NCI-H460 (cell line): ENCODE results near the gene TAS2R19. TPM values are rescaled to one million over a fixed set of nuclear protein-coding genes. Genes with fewer than 3 reads are reported as not detected.
"Not testable (repeated sequence)": the region's sequence is repeated elsewhere in the genome, so short reads cannot be mapped to it uniquely, and the experiment has no call there.

Experiments
- DNase-seq: peaks from one replicate; pipeline ENCODE4 v3.0.0-alpha.2; 2016; ENCODE audit warnings: low read depth; ENCODE audit errors: extremely low read depth
- polyA plus RNA-seq: library from polyadenylated mRNA; depleted of rRNA; stranded (reverse); fragments of >200 nt; gene quantifications from 2 replicates; pipeline ENCODE4 v1.2.3, GENCODE V29; 2014; cell fraction: nucleus; rRNA removed
- total RNA-seq: library from RNA; depleted of rRNA; stranded (reverse); fragments of >200 nt; shearing (Covaris generic); gene quantifications from 2 replicates; pipeline ENCODE4 v1.2.3, GENCODE V29; 2014; rRNA removed

Gene TAS2R19, protein sequence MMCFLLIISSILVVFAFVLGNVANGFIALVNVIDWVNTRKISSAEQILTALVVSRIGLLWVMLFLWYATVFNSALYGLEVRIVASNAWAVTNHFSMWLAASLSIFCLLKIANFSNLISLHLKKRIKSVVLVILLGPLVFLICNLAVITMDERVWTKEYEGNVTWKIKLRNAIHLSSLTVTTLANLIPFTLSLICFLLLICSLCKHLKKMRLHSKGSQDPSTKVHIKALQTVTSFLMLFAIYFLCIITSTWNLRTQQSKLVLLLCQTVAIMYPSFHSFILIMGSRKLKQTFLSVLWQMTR
- total RNA-seq, result 1.8 and 1.9 TPM in 2 replicates
- 0.98 and 1.3 TPM in 2 replicates for polyA plus RNA-seq

DNA sequence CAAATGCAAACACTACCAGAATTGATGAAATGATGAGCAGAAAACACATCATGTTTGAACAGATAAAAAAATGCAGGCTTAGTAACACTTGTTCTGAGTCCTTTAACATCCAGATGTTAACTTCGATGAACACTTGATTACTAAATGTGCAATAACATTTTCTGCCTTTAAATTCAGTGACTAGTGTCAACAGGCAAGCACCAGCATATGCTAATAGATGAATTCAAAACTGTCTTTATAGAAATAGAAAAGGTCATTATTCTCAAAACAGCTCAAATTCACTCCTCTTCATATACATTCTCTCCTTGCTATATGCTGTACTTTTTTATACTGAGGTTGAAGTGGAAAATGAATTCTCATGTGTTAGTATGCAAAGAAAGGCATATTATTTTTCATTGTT is at the start of gene TAS2R19:
TAS2R19 (minus strand) TSS at position 101 of the 400 bp plus-strand sequence; CDS start at position 52, 49 bp downstream.
- DNase-seq, result no peak

GRCh38 chr12:11071414-11071813 is 49.0 kb upstream of the TAS2R19 start:
- no peak for DNase-seq

- DNase-seq, result no peak
Measured at GRCh38 chr12:11070999-11071398, 48.6 kb upstream of the TAS2R19 start.

DNA sequence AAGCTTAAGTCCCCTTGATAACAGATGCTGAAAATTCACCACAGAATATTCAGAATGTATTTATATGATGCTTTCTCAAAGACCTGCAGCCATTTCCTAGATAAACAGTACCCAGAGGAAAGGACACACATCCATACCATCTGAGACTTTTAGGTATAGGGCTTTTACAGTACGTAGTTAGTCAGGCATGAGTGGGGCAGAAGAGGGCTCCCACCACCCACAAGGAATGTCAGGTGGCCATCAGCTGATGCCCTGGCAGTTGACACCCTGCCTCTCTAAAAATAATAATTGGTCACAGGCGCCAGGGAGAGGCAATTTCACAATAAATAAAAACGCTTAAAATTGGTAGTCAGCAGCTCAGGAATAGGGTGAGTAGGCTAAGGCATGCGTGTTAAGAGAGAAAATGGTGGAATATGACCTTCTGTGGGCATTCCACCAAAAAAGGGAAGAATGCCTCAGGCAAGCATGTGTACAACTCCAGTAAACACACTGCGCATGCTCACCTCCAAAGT is 47.5 kb upstream of the TAS2R19 start:
- no peak for DNase-seq

- no peak for DNase-seq
Measured at GRCh38 chr12:11067514-11067913, 45.1 kb upstream of the TAS2R19 start.

DNA sequence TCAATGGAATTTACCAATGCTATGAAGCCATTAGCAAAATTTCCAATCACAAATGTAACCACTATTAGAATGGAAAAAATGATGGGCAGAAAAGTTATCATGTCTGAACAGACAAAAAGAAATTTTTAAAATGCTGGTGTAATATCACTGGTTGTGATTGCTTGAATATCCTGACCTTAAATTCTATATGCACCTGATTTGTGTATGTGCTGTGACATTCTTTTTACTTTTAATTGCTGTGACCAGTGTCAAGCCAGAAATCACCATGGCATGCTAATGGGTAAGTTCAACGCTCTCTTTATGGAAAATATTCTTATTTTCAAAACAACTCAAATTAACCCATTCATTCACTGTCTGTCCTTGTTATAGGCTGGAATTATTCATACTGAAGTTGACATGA is 39.8 kb upstream of the TAS2R19 start, which contains the start of gene TAS2R46:
TAS2R46 (minus strand) TSS at position 101 of the 400 bp plus-strand sequence; CDS start at position 101, 0 bp downstream.
- not testable (repeated sequence) for DNase-seq

DNA sequence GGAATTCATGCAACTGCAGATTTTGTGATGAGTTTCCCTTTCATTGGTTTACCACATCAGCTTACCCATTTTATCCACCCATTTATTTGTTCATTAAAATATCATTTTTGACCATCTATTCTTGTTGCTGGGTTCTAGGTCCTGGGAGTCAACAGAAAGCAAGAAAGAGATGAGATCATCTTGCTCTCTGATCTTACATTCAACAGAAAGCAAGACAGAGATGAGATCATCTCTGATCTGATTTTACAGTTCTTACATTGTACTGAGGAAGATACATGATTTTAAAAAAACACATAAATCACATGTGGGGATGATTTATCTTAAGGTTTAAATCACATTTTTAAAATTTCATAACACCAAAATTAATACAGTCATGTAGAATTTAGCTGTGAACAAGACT is 37.4 kb upstream of the TAS2R19 start:
- DNase-seq, result no peak

DNA sequence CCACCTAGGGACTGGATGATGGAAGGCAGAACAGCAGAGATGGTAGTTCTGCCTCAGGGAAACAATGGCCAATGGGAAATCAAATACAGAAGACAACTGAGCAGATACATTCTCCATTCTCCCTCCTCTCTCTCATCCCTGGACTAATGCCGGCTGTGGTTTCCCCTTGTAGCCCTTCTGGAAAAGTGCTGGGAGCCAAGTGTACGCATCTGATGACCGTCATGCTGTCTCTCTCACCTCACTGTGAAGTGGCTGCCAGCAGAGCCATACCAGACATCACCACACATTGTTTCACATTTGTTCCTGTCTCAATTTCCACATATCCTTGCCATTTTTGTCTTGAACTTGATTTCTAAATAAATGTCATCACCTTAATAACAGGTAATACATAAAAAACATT is 36.6 kb upstream of the TAS2R19 start:
- DNase-seq, result no peak

GRCh38 chr12:11055306-11055705 is 32.9 kb upstream of the TAS2R19 start:
- no peak for DNase-seq

DNA sequence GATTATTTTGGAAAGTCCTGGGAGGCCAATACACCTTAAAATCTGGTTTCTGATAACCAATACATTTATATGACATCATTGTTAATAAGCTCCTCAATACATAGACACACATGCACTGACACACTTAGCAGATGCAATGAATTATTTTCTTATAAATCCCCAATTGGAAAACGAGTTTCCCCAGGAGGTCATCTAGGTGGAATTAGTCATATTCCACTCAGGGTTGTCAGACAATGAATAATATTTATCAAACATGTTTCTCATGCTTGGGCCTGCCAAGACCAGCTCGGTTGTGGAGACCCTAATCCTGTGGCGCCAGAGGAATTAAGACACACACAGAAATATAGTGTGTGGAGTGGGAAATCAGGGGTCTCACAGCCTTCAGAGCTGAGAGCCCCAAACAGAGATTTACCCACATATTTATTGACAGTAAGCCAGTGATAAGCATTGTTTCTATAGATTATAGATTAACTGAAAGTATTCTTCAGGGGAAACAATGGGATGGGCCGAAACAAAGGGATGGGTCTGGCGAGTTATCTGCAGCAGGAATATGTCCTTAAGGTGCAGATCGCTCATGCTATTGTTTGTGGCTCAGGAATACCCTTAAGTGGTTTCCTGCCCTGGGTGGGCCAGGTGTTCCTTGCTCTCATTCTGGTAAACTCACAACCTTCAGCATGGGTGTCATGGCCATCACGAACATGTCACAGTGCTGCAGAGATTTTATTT is 27.5 kb upstream of the TAS2R19 start:
- DNase-seq, result not testable (repeated sequence)

- DNase-seq, result not testable (repeated sequence)
Measured at GRCh38 chr12:11041366-11041765, 18.9 kb upstream of the TAS2R19 start.

DNA sequence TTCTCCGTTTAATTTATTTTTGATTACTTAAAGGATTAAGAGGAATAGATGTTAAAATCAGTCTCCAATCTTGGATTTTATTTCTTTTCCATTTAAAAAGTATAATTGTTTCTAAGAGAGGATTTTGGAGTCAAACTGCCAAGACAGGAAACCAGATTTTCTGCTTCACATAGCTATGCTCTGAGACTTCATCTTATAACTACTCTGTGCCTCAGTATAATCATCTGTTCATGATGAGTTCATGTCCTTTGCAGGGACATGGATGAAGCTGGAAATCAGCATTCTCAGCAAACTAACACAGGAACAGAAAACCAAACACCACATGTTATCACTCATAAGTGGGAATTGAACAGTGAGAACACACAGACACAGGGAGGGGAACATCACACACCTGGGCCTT is 17.7 kb upstream of the TAS2R19 start:
- DNase-seq, result no peak

DNA sequence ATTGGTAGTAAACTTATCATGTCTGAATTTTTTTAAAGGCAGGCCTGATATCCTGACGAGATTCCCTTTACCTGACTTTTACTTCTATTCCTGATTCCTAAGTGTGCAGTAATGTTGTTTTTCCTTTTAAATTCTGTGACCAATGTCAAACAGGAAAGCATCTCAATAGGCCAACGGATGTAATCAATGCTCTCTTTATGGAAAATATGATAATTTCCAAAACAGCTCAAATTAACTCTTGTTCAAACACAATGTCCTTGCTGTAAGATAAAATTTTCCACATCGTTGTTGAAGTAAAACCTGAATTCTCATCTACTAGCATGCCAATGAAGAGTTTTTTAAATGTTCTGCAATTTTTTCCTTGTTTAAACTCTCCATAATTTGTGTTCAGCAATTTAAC is 16.8 kb upstream of the TAS2R19 start:
- no peak for DNase-seq

DNA sequence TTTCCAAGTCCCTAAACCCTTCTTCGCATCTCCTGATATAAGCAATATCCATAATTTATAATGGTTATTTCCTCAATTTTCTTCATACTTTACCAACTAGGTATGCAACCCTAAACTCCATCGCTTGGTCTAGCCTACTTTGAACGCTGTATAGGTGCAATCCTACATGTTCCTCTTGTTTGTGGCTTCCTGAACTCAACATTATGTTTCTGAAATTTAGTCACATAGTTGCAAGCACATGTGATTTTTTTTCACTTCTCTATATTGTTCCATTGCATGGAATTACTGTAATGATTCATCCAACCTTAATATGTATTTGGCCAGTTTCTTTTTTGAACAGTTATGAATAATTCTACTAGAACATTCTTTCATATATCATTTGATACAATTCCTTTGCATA is 11.5 kb upstream of the TAS2R19 start:
- DNase-seq, result not testable (repeated sequence)

DNA sequence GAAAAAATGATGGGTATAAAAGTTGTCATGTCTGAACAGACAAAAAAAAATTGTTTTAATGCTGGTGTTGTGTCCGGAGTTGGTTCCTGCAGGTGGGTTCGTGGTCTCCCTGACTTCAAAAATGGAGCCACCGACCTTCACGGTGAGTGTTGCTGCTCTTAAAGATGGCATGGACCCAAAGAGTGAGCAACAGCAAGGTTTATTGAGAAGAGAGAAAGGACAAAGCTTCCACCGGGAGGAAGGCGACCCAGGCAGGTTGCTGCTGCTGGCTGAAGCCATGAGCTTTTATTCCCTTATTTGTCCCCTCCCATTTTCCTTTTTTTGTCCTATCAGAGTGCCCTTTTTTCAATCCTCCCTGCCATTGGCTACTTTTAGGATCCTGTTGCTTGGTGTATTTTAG is 8.9 kb upstream of the TAS2R19 start, which contains the start of gene TAS2R31:
TAS2R31 (minus strand) TSS at position 101 of the 400 bp plus-strand sequence; CDS start at position 29, 72 bp downstream.
- no peak for DNase-seq

- DNase-seq, result no peak
Measured at GRCh38 chr12:11026118-11026517, 3.7 kb upstream of the TAS2R19 start.

DNA sequence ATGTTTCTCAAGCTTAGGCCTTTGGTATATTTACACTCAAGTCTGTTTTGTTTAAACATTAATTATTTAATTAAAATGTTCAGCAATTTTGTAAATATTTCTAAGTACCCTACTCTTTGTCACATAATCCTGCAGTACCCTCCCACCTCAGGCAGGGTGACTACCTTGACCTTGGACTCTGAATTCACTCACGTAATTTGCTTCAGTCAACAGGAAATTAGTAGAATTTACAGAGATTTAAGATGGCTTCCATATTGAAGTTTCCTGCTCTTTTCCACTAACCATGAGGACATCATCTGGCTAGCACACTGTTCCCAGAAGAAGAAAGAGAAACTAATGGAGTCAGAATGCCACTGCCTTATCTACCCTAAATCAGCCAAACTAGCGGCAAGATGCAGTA is 967 bp upstream of the TAS2R19 start:
- no peak for DNase-seq

DNA sequence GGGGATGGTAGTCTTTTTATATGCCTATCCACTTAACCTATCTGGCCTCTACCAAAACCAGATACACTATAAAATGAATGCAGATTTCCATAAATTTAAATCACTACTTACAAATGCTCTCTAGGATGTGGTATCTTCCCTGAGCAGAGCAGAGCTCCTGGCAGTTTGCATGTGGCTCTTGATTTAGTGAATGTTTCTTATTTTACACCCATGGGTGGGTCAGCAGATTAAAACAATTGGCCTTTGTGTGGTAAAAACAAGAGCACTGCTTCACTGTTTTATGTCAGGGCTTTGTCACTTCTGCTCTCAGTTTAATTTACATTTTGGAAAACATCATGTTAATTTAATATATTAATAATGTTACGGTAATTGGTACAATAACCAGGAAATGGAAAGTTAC is 5.5 kb downstream of the TAS2R19 start:
- no peak for DNase-seq

DNA sequence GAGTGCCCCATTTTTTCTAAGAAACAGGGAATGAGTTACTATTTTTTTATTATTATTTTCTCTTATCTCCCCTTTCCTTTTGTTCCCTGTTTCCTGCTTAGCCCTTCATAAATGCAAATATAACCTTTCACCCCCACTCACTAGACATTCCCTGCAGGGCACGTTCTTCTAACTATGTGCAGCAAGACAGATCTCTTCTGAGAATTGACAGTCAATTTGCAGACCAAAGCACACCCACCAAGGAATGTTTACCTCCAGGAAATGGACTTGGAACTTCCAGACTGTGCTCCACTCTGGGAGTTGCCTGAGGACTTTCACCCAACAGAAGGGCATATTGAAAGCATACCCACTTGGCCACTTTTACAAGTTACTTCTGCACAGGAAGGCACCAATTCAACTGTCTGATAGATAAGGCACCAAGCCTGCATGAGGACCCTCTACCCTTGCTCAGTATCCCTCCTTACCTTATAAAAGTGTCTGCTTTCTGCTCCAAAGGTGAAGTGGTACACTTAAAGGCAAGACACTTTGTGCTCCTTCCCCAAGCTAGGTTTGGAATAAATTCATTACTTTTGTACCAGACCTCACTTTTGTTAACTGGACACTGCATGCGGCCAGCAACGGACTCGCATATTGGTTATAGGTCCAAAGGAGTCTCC is 6.5 kb downstream of the TAS2R19 start:
- DNase-seq, result no peak

DNA sequence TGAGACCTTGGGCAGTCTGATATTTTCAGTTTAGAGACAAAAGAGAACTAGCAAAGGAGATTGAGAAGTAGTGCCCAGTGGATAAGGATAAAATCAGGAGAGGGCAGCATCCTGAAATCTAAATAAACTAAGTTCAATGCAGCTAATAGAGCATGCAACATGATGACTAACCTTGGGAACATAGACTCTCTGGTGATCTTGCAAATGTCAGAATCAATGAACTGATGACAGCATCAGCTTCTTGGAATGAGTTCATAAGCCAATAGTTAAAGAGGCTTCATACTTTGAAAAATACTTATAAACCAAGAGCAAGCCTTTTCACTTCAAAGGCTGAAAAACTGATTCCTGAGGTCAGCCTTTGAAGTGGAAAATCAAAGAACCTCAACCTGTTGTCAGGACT is 8.2 kb downstream of the TAS2R19 start:
- no peak for DNase-seq

GRCh38 chr12:11007608-11008007 is 14.8 kb downstream of the TAS2R19 start:
- no peak for DNase-seq
